ENCODE data around the gene KIAA0319L. TPM values are rescaled to one million over a fixed set of nuclear protein-coding genes. Genes with fewer than 3 reads are reported as not detected.
A peak's percentile ranks its signal among the peaks of the same experiment; 100 is the strongest.

Gene KIAA0319L
- total and polyA plus RNA-seq, 8 donors = 13.1 to 146 (median 39.1) TPM

- DNase-seq = peak in 1 of 2 donors; percentile 39
These were observed 602 bp downstream of the KIAA0319L start for GRCh38 chr1:35556484-35557117.

GRCh38 chr1:35555601-35556477 is 1.4 kb downstream of the KIAA0319L start:
- peaks cover 45 to 79% (median 68%) of the 10 kb centered on the region in 4 donors for H3K4me1 ChIP-seq
- H3K4me3 ChIP-seq = peak overlapping the region; percentile 70 to 97 (median 87)
- WGBS, 5 donors = 18 to 48% (median 27%) methylated on average over 10 of the region's 10 CpGs
- H3K27ac ChIP-seq = peak overlapping the region; percentile 26 to 99 (median 98)
- no peaks in the 10 kb centered on the region for H3K9me3 ChIP-seq
- peak in 1 of 2 donors; percentile 79 for DNase-seq
- TF ChIP-seq POLR2AphosphoS5 (IDR thresholded peaks at IDR 0.05) = peak in 2 of 3 donors; percentile 60 to 69
- no peak for TF ChIP-seq CTCF (IDR thresholded peaks at IDR 0.05)
- H3K27me3 ChIP-seq = no peaks in the 10 kb centered on the region
- peaks cover 20 to 33% (median 32%) of the 10 kb centered on the region in 4 donors for H3K36me3 ChIP-seq
- intact Hi-C loops (cut with DNase I; ENCODE audit: low total_unique reads) = no loop called here

More at GRCh38 chr1:35556484-35557117, 602 bp downstream of the KIAA0319L start:
- H3K4me1 ChIP-seq = peaks cover 52 to 86% (median 74%) of the 10 kb centered on the region in 4 donors
- H3K27me3 ChIP-seq = no peaks in the 10 kb centered on the region
- H3K36me3 ChIP-seq = peaks cover 15 to 32% (median 26%) of the 10 kb centered on the region in 4 donors
- peak overlapping the region; percentile 96 to 99 (median 98) for H3K27ac ChIP-seq
- 1 to 2% (median 1%) methylated on average over 14 to 17 of the region's 17 CpGs for WGBS, 5 donors
- no peaks in the 10 kb centered on the region for H3K9me3 ChIP-seq
- TF ChIP-seq POLR2A (IDR thresholded peaks at IDR 0.05) = no peak
- peak overlapping the region; percentile 70 to 97 (median 87) for H3K4me3 ChIP-seq
- intact Hi-C loops (cut with DNase I; ENCODE audit: low total_unique reads) = no loop called here

GRCh38 chr1:35555212-35555584 is 2.0 kb downstream of the KIAA0319L start:
- intact Hi-C loops (cut with DNase I; ENCODE audit: low total_unique reads) = no loop called here
- Histone ChIP-seq H3K27me3 (no peaks in the 10 kb centered on the region), H3K9me3 (no peaks in the 10 kb centered on the region), H3K27ac (peak overlapping the region in 4 of 5 donors; percentile 97 to 99 (median 98)), H3K36me3 (peaks cover 20 to 38% (median 37%) of the 10 kb centered on the region in 4 donors), H3K4me1 (peaks cover 38 to 79% (median 61%) of the 10 kb centered on the region in 4 donors), H3K4me3 (peak overlapping the region in 2 of 4 donors; percentile 70 to 93)
- DNase-seq = no peak
- 32 to 52% (median 46%) methylated on average over 4 of the region's 4 CpGs for WGBS, 5 donors
- TF ChIP-seq POLR2A (IDR thresholded peaks at IDR 0.05) (no peak), EP300 (IDR thresholded peaks at IDR 0.05) (no peak), POLR2AphosphoS5 (IDR thresholded peaks at IDR 0.05) (no peak), CTCF (IDR thresholded peaks at IDR 0.05) (no peak)

- intact Hi-C loops (cut with DNase I; ENCODE audit: low total_unique reads) = no loop called here
- H3K27ac ChIP-seq = peak overlapping the region in 3 of 5 donors; percentile 97 to 99 (median 98)
These were observed 2.7 kb downstream of the KIAA0319L start for GRCh38 chr1:35554266-35555211.

More at GRCh38 chr1:35554266-35555211, 2.7 kb downstream of the KIAA0319L start:
- H3K9me3 ChIP-seq = no peaks in the 10 kb centered on the region
- peaks cover 20 to 44% (median 43%) of the 10 kb centered on the region in 4 donors for H3K36me3 ChIP-seq
- peaks cover 36 to 79% (median 56%) of the 10 kb centered on the region in 4 donors for H3K4me1 ChIP-seq
- DNase-seq = peak; percentile 60 to 75
- no peaks in the 10 kb centered on the region for H3K27me3 ChIP-seq
- no peak for TF ChIP-seq POLR2A (IDR thresholded peaks at IDR 0.05)
- TF ChIP-seq CTCF (IDR thresholded peaks at IDR 0.05) = no peak
- no peak for TF ChIP-seq EP300 (IDR thresholded peaks at IDR 0.05)
- peak in 1 of 3 donors; percentile 13 for TF ChIP-seq POLR2AphosphoS5 (IDR thresholded peaks at IDR 0.05)
- peak overlapping the region in 1 of 4 donors; percentile 4 for H3K4me3 ChIP-seq
- WGBS, 5 donors = 31 to 43% (median 38%) methylated on average over 7 of the region's 7 CpGs

All from stomach (tissue), 9 donors.